NCI-H345 treated with DMSO at 0.1 percent for 48 hours (cell line): ENCODE measurements around the gene SLX4.
A peak's percentile ranks its signal among the peaks of the same experiment; 100 is the strongest.
"Not testable (repeated sequence)": the region's sequence is repeated elsewhere in the genome, so short reads cannot be mapped to it uniquely, and the experiment has no call there.

Experiments used
- DNase-seq: peaks from one replicate; lab custom pipeline; 2025; ENCODE audit not compliant: unreplicated experiment; lab: John Stamatoyannopoulos, UW

SLX4 gene

GRCh38 chr16:3611146-3611975 lies at the start of gene SLX4:
Gene SLX4 (minus strand): TSS chr16:3611606. CDS start chr16:3608964, 2,642 bp downstream.
- DNase-seq, result peak; percentile 87

DNA sequence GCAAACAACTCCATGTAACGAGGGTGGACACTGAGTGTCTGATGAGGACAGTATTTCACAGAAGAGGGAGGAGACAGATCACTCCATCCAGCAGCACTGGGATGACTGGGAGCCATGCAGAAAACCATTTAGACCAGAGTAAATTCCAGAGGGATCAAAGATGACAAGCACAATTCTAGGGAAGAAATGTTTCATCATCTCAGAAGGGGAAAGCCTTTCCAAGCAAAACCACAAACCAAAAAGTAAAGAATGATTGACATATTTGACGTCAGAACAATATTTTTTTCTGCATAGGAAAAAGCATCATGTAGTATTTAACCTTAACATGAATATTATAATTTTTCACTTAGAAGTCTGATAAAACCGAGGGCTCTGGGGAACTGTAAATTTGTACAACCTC lies 47.8 kb upstream of the SLX4 start:
- DNase-seq, result no peak

GRCh38 chr16:3656491-3657468 lies 45.4 kb upstream of the SLX4 start:
- DNase-seq, result no peak

- not testable (repeated sequence) for DNase-seq
Observed at GRCh38 chr16:3656160-3656490, 44.7 kb upstream of the SLX4 start.

DNA sequence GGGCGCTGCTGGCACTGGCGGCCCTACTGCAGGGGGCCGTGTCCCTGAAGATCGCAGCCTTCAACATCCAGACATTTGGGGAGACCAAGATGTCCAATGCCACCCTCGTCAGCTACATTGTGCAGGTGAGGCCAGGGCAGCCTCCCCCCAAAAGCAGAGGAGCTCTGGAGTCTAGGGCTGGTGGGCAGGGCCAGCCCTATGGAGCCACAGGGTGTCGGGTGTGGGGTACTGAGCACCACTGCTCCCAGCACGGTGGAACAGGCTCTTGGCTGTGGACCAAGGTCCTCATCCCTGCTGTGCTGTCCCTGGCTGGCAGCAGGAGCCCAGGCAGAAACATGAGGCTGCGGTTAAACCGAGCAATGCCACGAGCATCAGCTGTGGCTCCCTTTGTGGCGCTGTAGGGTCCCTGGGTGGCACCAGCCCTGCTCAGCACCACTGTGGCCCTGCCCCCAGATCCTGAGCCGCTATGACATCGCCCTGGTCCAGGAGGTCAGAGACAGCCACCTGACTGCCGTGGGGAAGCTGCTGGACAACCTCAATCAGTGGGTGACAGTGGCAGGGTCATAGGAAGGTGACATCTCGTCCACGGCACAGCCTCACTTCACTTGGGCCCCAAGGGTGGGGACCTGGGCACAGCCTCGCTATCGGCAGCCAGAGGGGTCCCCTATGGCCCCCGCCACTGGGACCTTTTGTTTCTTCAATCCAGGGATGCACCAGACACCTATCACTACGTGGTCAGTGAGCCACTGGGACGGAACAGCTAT lies 44.2 kb upstream of the SLX4 start:
- DNase-seq, result no peak

GRCh38 chr16:3655030-3655395 lies 43.6 kb upstream of the SLX4 start:
- no peak for DNase-seq

DNA sequence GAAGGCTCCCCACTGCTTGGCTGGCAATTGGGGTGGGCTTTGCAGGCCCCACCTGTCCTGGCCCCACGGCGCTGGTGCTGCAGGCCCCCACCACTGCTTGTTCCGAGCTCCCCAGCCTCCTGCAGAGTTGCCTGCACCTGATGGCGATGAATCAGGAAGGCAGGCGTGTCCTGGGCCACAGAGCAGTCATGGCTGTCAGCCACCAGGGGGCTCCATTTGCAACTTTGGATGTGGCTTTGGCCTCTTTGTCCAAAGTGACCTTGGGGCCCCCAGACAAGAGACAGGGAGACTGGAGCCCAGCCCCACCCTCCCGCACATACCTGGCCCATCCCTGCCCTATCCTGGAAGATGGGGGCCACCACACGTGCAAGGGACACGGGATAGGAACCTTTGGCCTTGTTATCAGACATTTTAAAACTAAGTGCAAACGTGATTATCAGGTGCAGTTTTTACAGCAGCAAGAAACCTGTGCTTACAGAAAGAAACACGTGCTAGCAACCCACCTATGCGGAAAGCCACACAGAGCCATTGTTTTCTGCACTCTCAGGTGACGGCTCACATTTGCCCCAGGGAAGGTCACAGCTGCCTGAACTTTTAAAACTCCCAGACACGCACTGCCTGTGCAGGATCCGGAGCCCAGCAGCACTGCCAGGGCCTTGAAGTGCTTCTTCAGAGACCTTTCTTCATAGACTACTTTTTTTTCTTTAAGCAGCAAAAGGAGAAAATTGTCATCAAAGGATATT lies 43.0 kb upstream of the SLX4 start, which contains the start of gene DNASE1:
Gene DNASE1 (plus strand): TSS at position 443 of the 743 bp plus-strand sequence. CDS start 683 bp downstream, outside the sequence.
- no peak for DNase-seq

DNA sequence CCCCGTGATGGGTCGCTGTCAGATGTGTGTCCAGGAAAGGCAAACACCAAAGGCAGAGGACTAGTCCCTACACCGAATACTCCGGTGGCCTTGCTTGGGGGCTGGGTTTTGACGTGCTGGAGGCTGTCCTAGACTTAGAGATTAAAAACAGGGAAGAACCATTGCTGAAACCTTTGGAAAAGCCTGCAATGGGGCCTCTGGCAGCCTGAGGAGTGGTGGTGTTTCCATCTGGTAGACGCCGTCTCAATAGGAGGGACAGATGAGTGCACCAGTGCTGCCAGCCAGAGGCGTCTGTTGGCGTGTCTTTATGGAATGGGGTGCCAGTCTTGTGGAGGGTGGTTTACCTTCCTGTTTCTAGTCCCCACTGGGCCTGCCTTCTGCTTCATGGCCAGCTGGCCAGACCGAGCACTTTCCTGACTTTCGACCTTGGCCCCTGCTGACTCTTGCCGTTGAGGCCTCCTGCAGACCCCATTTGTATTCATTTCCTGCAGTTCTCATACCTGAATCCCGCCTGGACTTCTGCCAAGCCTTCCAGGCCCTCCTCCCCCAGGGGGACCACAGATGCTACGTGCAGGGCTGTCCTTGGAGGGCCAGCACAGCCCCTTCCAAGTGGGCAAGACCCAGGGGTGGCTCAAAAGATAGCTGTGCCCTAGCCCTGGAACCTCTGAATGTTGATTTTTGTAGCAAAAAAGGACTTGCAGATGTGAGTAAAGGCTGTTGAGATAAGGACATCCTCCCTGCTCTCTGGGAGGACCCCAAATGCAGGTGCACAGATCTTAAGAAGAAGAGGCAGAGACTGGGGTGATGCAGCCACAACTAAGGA lies 41.2 kb upstream of the SLX4 start:
- no peak for DNase-seq

DNA sequence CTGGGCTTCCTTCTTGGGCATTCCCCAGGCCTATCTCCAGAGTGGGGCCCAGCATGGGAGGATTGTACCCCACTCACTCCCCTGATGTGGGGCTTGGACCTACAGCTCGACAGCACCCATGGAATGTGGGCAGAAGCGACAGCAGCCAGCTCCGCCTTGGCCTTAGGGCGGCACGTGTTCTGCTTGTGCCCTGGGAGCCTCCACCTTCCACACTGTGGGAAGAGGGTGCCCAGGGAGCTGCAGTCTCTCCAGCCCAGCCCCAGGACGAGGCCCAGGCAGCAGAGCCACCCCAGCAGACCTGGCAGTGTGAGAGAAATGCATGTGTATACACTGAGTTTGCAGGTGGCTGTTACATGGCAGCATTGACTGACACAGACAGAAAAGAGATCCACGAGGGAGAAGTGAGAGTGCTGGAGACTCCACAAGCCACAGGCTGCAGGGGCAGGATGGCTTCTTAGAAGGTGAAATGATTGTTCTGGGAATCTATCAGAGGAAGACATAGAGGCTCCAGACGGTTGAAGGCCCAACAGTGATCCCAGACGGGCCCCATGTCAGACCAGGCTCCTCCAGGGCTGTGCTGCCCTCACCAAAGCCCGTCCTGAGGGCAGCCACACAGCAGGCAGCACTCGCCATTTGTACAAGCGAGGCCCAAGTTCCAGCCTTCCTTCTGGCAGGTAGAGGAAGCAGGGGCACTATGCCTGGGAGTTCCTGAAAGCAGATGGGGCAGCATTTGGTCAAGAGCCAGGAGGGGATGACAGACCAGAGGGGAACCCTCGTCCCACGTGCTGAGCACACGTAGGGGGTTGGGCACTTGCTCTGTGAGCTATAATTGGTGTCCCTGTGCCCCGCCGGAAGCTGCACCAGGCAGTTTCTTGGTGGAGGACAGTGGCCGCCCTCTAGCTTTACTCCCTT lies 40.3 kb upstream of the SLX4 start:
- DNase-seq, result no peak

DNA sequence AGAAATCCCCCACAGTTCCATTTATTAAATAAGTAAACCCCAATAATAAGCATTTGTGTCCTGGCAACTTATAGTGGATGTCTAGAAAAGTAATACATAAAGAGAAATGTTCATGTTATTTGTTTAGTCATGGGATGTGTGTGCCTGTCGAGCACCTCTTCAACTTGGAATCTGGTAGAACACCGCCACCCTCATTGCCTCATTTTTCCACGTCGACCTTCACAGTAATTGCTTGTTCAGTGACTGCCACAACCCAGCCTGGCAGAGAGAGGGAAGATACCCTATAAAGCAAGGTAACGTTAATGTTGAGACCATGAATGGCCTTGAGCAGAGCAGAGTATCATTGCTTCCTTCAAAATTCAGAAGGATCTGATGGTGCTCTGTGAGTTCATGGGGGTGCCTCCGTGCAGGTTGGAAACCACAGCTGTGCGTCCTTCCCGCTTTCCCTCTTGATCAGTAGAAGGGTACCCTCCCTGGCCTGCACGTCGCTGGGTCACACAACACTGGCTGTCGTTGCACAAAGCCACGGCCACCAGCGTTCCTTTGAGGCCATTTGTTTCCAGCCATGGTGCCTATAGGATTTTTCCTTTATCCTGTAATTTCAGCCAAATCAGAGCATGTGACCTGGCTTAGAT lies 39.3 kb upstream of the SLX4 start:
- DNase-seq, result no peak

GRCh38 chr16:3646348-3646920 lies 35.0 kb upstream of the SLX4 start:
- DNase-seq, result no peak

GRCh38 chr16:3645504-3646347 lies 34.3 kb upstream of the SLX4 start:
- DNase-seq, result no peak

DNA sequence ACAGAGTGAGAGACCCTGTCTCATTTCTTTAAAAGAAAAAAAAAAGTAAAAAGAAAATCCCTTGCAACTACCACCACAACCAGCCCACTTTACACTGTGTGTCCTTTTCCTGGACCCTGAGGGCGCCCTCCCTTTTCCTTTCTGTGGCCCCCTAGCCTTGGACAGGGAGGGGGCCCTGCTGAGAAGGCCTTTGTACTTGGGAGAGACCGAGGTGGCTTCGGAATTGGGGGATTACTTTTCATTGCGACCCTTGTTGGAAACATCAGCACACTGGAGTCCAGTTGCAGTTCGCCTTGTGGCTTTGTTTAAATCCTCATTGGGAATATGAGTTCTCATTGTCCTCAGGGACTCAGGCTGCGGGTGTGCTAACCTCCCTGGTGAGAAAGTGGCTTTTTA lies 33.7 kb upstream of the SLX4 start:
- no peak for DNase-seq

DNA sequence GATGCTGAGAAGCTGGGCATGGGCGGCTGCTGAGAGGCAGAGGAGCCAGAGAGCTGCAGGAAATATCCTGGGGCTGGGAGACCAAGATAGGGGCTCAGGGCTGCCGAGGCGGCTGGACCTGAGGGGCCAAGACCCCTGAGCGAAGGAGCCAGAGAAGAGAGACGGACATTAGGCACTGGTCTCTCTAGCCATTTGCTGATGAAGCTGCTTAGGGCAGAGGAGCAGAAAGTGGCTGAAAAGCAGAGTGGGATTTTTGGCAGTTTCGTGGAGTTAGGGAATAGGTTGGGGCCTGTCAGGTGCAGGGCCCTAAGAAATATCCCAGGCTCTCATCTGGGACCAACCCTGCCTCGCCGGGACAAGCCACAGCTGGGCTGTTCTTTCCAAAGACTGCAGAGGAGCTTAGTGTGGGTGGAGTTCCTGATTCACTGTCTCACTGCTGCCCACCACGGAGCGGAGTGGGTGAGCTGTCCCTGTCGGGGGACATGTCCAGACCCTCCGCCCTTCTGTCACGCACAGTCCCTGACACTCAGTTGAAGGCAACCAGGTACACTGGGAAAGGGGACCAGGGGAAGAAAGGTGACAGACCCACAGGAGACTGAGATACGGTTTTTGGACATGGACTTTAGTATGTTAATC lies 31.8 kb upstream of the SLX4 start:
- DNase-seq, result no peak

GRCh38 chr16:3642397-3643094 lies 31.1 kb upstream of the SLX4 start:
- DNase-seq, result no peak
